KMS-11 (cell line): Measurements from ENCODE around the gene C1QL1.

Experiments
- H2AFZ ChIP-seq: fragments of 200-600 bp; sonication (generic); 2 replicates; pipeline ENCODE4 v1.6.1; 2016; ENCODE audit warnings: antibody characterized with exemption, mixed run types, low read depth
- H3K27ac ChIP-seq: fragments of 200-600 bp; sonication (generic); 2 replicates; pipeline ENCODE4 v1.6.1; 2016; ENCODE audit warnings: mild to moderate bottlenecking, mixed run types
- H3K27me3 ChIP-seq: fragments of 200-600 bp; sonication (generic); 2 replicates; pipeline ENCODE4 v1.6.1; 2017; ENCODE audit warnings: mild to moderate bottlenecking, low read depth, mixed run types, moderate library complexity; ENCODE audit not compliant: insufficient read depth
- H3K36me3 ChIP-seq: fragments of 200-600 bp; sonication (generic); 2 replicates; pipeline ENCODE4 v1.6.1; 2017; ENCODE audit warnings: mild to moderate bottlenecking, mixed run types; ENCODE audit not compliant: insufficient read depth
- H3K4me1 ChIP-seq: fragments of 200-600 bp; sonication (generic); 2 replicates; pipeline ENCODE4 v1.6.1; 2016; ENCODE audit warnings: mild to moderate bottlenecking, low read depth, mixed run types; ENCODE audit not compliant: poor library complexity, severe bottlenecking
- H3K4me2 ChIP-seq: fragments of 200-600 bp; sonication (generic); 2 replicates; pipeline ENCODE4 v1.7.0; 2016; ENCODE audit warnings: mild to moderate bottlenecking, mixed run types
- H3K4me3 ChIP-seq: fragments of 200-600 bp; sonication (generic); IDR thresholded peaks from 2 replicates; pipeline ENCODE4 v1.6.1; 2017; ENCODE audit warnings: low read depth, low read length, mixed read lengths; ENCODE audit not compliant: insufficient read depth
- H3K79me2 ChIP-seq: fragments of 200-600 bp; sonication (generic); 2 replicates; pipeline ENCODE4 v1.6.1; 2016; ENCODE audit warnings: low read depth, mixed run types; ENCODE audit not compliant: insufficient read depth
- H3K9ac ChIP-seq: fragments of 200-600 bp; sonication (generic); 2 replicates; pipeline ENCODE4 v1.6.1; 2016; ENCODE audit warnings: mild to moderate bottlenecking, mixed run types
- H4K20me1 ChIP-seq: fragments of 200-600 bp; sonication (generic); 2 replicates; pipeline ENCODE4 v1.6.1; 2016; ENCODE audit warnings: mild to moderate bottlenecking, mixed run types; ENCODE audit not compliant: insufficient read depth
- TF ChIP-seq, protein P1 (sequence below): fragments of 200-600 bp; sonication (generic); conservative IDR thresholded peaks from 2 replicates; pipeline ENCODE4 v1.6.1; 2017; ENCODE audit warnings: low read depth, mild to moderate bottlenecking, antibody characterized with exemption, low read length, moderate library complexity, mixed read lengths

C1QL1 gene

DNA sequence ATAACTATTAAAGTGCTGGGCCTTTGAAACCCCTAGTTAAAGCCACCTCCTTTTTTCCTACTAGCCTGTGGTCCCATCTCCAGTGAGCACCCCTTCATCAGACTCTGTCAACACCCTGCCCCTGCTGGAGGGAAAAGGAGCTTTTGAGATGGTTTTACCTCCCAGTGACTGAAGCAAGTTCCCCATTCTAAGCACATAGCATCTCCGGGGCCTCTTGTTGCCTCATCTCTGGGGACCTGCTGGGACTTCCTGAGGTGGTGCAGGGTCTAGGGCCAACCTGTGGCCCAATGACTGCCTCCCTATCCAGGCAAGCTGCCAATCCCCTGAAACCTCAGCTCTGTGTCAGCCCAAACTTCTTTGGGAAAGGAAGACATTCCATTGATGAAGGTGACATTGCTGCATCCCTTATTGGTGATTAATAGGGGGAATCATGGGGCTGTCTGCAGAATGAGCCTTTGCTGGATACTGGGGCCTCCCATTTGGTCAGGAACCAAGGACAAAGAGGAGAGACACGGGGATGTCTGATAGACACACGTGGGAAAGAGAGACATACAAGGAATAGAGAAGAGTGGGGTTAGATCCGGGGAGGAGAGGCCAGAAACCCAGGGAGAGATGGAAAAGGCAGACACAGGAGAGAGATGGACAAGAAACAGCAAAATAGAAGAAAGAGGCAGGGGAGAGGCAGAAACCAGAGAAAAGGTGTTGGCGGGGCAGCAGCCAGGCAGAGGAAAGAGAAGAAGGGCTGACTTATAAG is 2.4 kb downstream of the C1QL1 start:
- TF ChIP-seq, protein P1, sequence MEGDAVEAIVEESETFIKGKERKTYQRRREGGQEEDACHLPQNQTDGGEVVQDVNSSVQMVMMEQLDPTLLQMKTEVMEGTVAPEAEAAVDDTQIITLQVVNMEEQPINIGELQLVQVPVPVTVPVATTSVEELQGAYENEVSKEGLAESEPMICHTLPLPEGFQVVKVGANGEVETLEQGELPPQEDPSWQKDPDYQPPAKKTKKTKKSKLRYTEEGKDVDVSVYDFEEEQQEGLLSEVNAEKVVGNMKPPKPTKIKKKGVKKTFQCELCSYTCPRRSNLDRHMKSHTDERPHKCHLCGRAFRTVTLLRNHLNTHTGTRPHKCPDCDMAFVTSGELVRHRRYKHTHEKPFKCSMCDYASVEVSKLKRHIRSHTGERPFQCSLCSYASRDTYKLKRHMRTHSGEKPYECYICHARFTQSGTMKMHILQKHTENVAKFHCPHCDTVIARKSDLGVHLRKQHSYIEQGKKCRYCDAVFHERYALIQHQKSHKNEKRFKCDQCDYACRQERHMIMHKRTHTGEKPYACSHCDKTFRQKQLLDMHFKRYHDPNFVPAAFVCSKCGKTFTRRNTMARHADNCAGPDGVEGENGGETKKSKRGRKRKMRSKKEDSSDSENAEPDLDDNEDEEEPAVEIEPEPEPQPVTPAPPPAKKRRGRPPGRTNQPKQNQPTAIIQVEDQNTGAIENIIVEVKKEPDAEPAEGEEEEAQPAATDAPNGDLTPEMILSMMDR, result no peak
- no peaks in the 10 kb centered on the region for H3K79me2 ChIP-seq
- peaks cover 38% of the 10 kb centered on the region for H3K27me3 ChIP-seq

DNA sequence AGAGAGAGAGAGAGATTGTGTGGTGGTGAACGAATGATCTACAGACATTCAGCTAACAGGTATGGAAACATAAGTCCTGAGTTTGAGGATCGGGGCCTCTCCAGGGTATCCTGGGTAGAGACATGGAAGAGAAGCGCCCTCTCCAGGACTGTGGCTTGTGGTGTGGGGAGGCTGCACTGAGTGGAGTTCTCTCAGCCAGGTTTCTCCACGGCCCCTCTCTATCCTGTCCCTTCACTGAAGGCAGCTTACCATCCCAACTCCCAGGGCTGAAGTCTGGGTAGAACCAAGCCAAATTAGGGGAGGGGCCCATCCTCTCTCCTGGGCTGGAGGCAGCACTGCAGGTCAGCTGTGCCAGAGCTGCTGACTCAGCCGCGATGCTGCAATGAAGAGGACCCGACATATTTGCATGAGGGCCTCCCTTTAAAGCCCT is 6.2 kb downstream of the C1QL1 start:
- Histone ChIP-seq H3K27ac (no peak overlapping the region), H3K36me3 (no peaks in the 10 kb centered on the region), H3K4me1 (no peaks in the 10 kb centered on the region), H3K79me2 (no peaks in the 10 kb centered on the region), H3K4me3 (no peak overlapping the region), H4K20me1 (no peaks in the 10 kb centered on the region), H2AFZ (no peak overlapping the region), H3K27me3 (peaks cover 9% of the 10 kb centered on the region; the same call in 1 of the 2 replicates), H3K9ac (no peak overlapping the region), H3K4me2 (no peak overlapping the region)
- TF ChIP-seq, protein P1, result no peak

More for the DNA sequence above, 2.4 kb downstream of the C1QL1 start:
- Histone ChIP-seq H3K9ac (no peak overlapping the region), H3K36me3 (no peaks in the 10 kb centered on the region), H2AFZ (no peak overlapping the region), H3K4me1 (peaks cover 8% of the 10 kb centered on the region), H4K20me1 (no peaks in the 10 kb centered on the region), H3K4me3 (no peak overlapping the region), H3K27ac (no peak overlapping the region), H3K4me2 (no peak overlapping the region)

DNA sequence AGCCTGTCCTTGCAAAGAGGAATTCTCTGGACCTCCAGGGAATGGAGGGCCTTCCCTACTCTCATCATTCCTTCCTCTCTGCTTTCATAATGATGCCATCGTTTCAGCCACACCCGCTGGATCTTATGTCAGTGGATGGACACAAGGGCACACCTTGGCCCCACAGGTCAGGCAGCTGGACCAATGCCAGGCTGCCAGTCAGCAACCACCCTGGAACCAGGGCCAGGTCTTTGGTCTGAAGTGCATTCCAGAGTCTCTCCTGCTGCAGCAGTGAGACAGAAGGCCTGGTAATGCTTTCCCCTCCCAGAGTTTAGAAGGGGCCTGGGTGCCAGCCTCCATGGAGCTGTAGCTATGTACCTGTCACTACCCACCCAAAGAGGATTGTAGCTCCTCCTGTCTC is 7.4 kb downstream of the C1QL1 start:
- H3K4me1 ChIP-seq, result no peaks in the 10 kb centered on the region
- H3K36me3 ChIP-seq, result no peaks in the 10 kb centered on the region
- H3K4me2 ChIP-seq, result no peak overlapping the region
- peaks cover 4% of the 10 kb centered on the region; the same call in 1 of the 2 replicates for H3K27me3 ChIP-seq
- no peak overlapping the region for H3K9ac ChIP-seq
- H4K20me1 ChIP-seq, result no peaks in the 10 kb centered on the region
- TF ChIP-seq, protein P1, result no peak
- no peak overlapping the region for H2AFZ ChIP-seq
- H3K4me3 ChIP-seq, result no peak overlapping the region
- H3K79me2 ChIP-seq, result no peaks in the 10 kb centered on the region
- H3K27ac ChIP-seq, result no peak overlapping the region

DNA sequence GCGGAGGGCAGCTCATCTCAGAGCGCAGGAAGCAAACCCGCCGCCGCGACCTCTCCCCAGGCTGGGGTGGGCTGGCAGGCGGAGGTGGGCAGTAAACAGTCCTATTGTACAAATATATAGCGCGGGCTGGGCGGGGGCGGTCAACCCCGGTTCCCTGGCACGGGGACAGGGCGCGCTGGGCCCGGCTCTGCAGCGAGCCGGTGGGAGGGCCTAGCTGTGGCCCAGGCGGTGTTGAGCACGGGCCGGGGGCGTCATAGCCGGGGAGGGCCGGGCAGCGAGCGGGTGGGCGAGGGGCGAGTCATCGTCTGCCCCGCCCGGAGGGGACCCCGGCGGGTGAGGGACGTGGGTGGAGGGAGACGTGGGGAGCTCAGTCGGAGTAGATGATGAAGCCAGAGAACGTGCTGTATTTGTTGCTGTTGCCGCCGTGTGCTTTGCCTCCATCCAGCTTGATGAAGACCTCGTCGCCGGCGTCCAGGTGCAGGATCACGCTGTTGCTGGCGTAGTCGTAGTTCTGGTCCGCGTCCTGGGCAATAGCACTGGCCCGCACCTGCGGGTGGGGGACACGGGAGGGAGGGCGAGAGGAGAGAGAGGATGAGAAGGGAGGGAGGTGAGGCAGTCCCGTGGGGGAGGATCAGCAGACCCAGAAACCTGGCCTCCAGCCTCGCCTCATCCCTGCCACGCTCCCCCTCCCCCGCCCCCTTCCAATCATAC is 8.1 kb downstream of the C1QL1 start:
- Histone ChIP-seq H3K79me2 (no peaks in the 10 kb centered on the region), H4K20me1 (no peaks in the 10 kb centered on the region), H3K27ac (no peak overlapping the region), H3K4me3 (no peak overlapping the region), H3K4me1 (no peaks in the 10 kb centered on the region), H2AFZ (no peak overlapping the region), H3K9ac (no peak overlapping the region), H3K4me2 (no peak overlapping the region), H3K36me3 (no peaks in the 10 kb centered on the region), H3K27me3 (no peaks in the 10 kb centered on the region; the same call in 1 of the 2 replicates)
- TF ChIP-seq, protein P1, result no peak
